Measurements from ENCODE around the gene SFXN2. TPM values are rescaled to one million over a fixed set of nuclear protein-coding genes. Genes with fewer than 3 reads are reported as not detected.

SFXN2 gene
- polyA plus RNA-seq, 1 experiment: 5.6 TPM

GRCh38 chr10:102712089-102712488 is 2.3 kb upstream of the SFXN2 start:
- TF ChIP-seq CTCF (IDR thresholded peaks at IDR 0.05; ENCODE audit: insufficient read depth, low read depth, low read length): no peak
- Histone ChIP-seq H3K4me3 (ENCODE audit: low read depth, low read length) (no peak overlapping the region), H3K36me3 (ENCODE audit: control insufficient read depth, insufficient read depth, low read length) (no peaks in the 10 kb centered on the region), H3K27me3 (ENCODE audit: control insufficient read depth, insufficient read depth, low read length) (no peaks in the 10 kb centered on the region)
- POLR2A ChIA-PET: interaction anchor here (0.7 kb wide), 1 partner anchor 211 kb away, joined by 3 read pairs; no protein-coding TSS in a partner anchor
- no peak for DNase-seq (ENCODE audit: low read depth)
- CTCF ChIA-PET: interaction anchor here (0.6 to 6.7 kb wide), 6 partner anchors 12 to 205 kb away, joined by 3 to 72 read pairs (median 3); partner anchors contain the start of gene TRIM8

GRCh38 chr10:102712843-102713538 is 1.4 kb upstream of the SFXN2 start:
- no peak for DNase-seq (ENCODE audit: low read depth)
- TF ChIP-seq CTCF (IDR thresholded peaks at IDR 0.05; ENCODE audit: insufficient read depth, low read depth, low read length): no peak
- Histone ChIP-seq H3K4me3 (ENCODE audit: low read depth, low read length) (peak overlapping the region; percentile 94), H3K36me3 (ENCODE audit: control insufficient read depth, insufficient read depth, low read length) (no peaks in the 10 kb centered on the region), H3K27me3 (ENCODE audit: control insufficient read depth, insufficient read depth, low read length) (no peaks in the 10 kb centered on the region)
- POLR2A ChIA-PET: interaction anchor here (0.6 to 0.9 kb wide), 3 partner anchors 30 to 1461 kb away, joined by 4 to 10 read pairs (median 6); partner anchors contain the start of gene WBP1L
- CTCF ChIA-PET: interaction anchor here (0.7 to 6.7 kb wide), 11 partner anchors 10 to 188 kb away, joined by 3 to 72 read pairs (median 3); partner anchors contain the start of gene TRIM8

GRCh38 chr10:102713539-102713813 is 960 bp upstream of the SFXN2 start:
- CTCF ChIA-PET: interaction anchor here (0.7 to 6.7 kb wide), 10 partner anchors 11 to 188 kb away, joined by 3 to 72 read pairs (median 4); partner anchors contain the start of gene TRIM8

GRCh38 chr10:102713814-102714620 is 419 bp upstream of the SFXN2 start, which contains the start of gene ARL3:
ARL3 (minus strand) TSS chr10:102714397; CDS start chr10:102714275, 122 bp downstream.
- DNase-seq (ENCODE audit: low read depth): peak; percentile 87
- Histone ChIP-seq H3K4me3 (ENCODE audit: low read depth, low read length) (peak within 1 kb of the TSS; percentile 94), H3K27me3 (ENCODE audit: control insufficient read depth, insufficient read depth, low read length) (no peaks in the 10 kb centered on the region), H3K36me3 (ENCODE audit: control insufficient read depth, insufficient read depth, low read length) (no peaks in the 10 kb centered on the region)
- CTCF ChIA-PET: interaction anchor here (0.6 to 6.7 kb wide), 11 partner anchors 9 to 508 kb away, joined by 3 to 72 read pairs (median 4); partner anchors contain the start of gene TRIM8
- peak; percentile 67 for TF ChIP-seq CTCF (IDR thresholded peaks at IDR 0.05; ENCODE audit: insufficient read depth, low read depth, low read length)
- POLR2A ChIA-PET: interaction anchor here (0.5 to 0.9 kb wide), 6 partner anchors 13 to 600 kb away, joined by 3 to 11 read pairs (median 3); no protein-coding TSS in a partner anchor

More at GRCh38 chr10:102713539-102713813, 960 bp upstream of the SFXN2 start:
- no peak for TF ChIP-seq CTCF (IDR thresholded peaks at IDR 0.05; ENCODE audit: insufficient read depth, low read depth, low read length)
- Histone ChIP-seq H3K4me3 (ENCODE audit: low read depth, low read length) (peak overlapping the region; percentile 94), H3K36me3 (ENCODE audit: control insufficient read depth, insufficient read depth, low read length) (no peaks in the 10 kb centered on the region), H3K27me3 (ENCODE audit: control insufficient read depth, insufficient read depth, low read length) (no peaks in the 10 kb centered on the region)
- DNase-seq (ENCODE audit: low read depth): no peak
- POLR2A ChIA-PET: interaction anchor here (0.6 to 0.9 kb wide), 2 partner anchors 52 to 164 kb away, joined by 6 to 11 read pairs; no protein-coding TSS in a partner anchor

Data from BJ (cell line).